Memory B cell (primary cell): ENCODE data around the gene SLC9C1.

Experiments
- ATAC-seq: fragments of 150-1000 bp; cut with Tn5 transposase; 2 replicates; pipeline ENCODE4 v1.10.0; 2021; ENCODE audit warnings: low read depth, mild to moderate bottlenecking, moderate library complexity
- DNase-seq, 2 donors: peaks; one replicate each; pipeline ENCODE4 v3.0.0; 2022; ENCODE audit warnings: low spot score in 2 of 2
- H3K27ac Mint-ChIP-seq: one replicate; pipeline ENCODE4 v1.8.0; 2022; ENCODE audit warnings: mild to moderate bottlenecking, moderate library complexity, mixed read lengths
- H3K27me3 Mint-ChIP-seq: one replicate; pipeline ENCODE4 v1.8.0; 2022; ENCODE audit warnings: mixed read lengths
- H3K36me3 Mint-ChIP-seq: one replicate; pipeline ENCODE4 v1.8.0; 2022; ENCODE audit warnings: mild to moderate bottlenecking, mixed read lengths
- H3K4me1 Mint-ChIP-seq: one replicate; pipeline ENCODE4 v1.8.0; 2022; ENCODE audit warnings: mixed read lengths
- H3K4me3 Mint-ChIP-seq: one replicate; pipeline ENCODE4 v1.8.0; 2022; ENCODE audit warnings: mild to moderate bottlenecking, moderate library complexity, mixed read lengths
- H3K9me3 Mint-ChIP-seq: one replicate; pipeline ENCODE4 v1.8.0; 2022; ENCODE audit warnings: mixed read lengths

SLC9C1 gene

DNA sequence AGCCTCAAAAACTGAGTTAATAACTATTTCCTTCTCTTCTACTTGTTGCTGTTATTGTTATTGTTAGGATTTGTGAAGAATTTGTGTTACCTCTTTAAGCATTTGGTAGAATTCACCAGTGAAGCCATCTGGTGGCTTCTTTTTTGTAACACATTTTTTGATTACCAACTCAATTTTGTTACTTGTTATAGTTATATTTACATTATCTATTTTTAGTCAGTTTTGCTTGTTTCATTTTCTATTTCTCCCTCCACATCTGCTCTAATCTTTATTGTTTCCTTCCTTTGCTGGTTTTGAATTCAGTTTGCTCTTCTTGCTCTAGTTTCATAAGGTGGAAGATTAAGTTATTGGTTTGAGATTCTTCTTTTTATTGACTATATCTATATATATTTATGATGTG, 3.7 kb upstream of the SLC9C1 start:
- DNase-seq (no peak), ATAC-seq (peak; percentile 60)
- H3K27me3 Mint-ChIP-seq: no peaks in the 10 kb centered on the region
- H3K27ac Mint-ChIP-seq: peak overlapping the region; percentile 51
- H3K9me3 Mint-ChIP-seq: no peaks in the 10 kb centered on the region
- peaks cover 25% of the 10 kb centered on the region for H3K4me1 Mint-ChIP-seq
- H3K4me3 Mint-ChIP-seq: peak overlapping the region; percentile 4
- H3K36me3 Mint-ChIP-seq: no peaks in the 10 kb centered on the region

DNA sequence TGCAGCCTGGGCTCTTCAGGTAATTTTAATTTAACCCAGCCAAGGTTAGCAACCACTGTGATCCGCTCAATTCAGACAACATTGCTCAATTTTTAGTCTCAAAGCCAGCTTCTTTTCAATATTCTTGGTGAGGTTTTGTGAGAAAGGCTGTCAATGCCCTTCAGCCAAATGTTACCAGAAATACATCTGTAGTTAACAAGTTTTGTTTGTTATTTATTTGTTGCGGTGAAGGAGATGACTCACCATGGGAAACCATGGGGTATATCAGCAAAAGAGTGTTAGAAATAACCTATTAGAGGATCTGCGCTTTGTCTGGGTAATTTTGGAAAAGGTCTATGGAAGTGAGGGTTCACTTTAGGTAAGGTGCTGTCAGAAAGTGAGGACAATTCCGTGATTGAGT, 5.0 kb downstream of the SLC9C1 start:
- peaks cover 6% of the 10 kb centered on the region for H3K4me1 Mint-ChIP-seq
- DNase-seq (no peak), ATAC-seq (no peak)
- no peak overlapping the region for H3K27ac Mint-ChIP-seq
- H3K36me3 Mint-ChIP-seq: no peaks in the 10 kb centered on the region
- H3K9me3 Mint-ChIP-seq: no peaks in the 10 kb centered on the region
- H3K27me3 Mint-ChIP-seq: no peaks in the 10 kb centered on the region
- H3K4me3 Mint-ChIP-seq: no peak overlapping the region

DNA sequence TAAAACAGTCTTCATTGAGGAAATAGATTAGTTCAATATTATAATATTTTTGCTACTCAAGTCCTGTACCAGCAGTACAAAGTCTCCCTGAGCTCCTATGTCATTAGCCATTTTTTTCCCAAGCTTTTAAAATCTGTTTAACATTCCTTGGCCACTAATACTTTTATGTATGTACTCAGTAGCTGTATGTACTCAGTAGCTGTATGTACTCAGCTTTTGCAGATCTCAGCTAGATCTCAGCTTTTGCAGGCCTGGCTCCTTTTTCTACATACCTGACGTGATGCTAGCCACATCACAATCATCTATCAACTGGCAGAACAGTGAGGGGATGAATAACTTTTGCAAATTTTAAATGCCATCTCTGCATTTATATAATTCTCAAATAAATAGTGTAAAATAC, 13.8 kb downstream of the SLC9C1 start:
- DNase-seq (no peak), ATAC-seq (no peak)
- Mint-ChIP-seq H3K4me1 (no peaks in the 10 kb centered on the region), H3K9me3 (no peaks in the 10 kb centered on the region), H3K4me3 (no peak overlapping the region), H3K36me3 (no peaks in the 10 kb centered on the region), H3K27ac (no peak overlapping the region), H3K27me3 (peaks cover 4% of the 10 kb centered on the region)

DNA sequence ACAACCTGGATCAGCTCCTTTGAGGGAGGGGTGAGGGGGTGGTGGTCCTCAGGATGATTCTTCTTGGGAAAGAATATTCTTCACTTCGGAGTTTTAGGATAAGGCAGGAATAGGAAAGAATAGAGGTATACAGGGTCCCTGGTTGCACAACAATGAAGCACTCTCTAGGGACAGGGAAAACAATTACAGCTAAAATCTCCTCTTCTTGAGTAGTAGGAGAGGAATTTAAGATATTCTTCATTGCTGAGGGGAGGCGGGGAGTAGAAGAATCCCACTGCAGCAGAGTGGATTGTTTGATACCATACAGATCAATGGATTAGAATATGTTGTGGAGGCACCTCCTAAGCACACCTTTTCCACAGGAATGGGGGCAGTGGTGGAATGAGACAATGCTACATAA, 20.5 kb downstream of the SLC9C1 start:
- no peaks in the 10 kb centered on the region for H3K36me3 Mint-ChIP-seq
- H3K4me3 Mint-ChIP-seq: no peak overlapping the region
- H3K9me3 Mint-ChIP-seq: no peaks in the 10 kb centered on the region
- H3K4me1 Mint-ChIP-seq: no peaks in the 10 kb centered on the region
- H3K27me3 Mint-ChIP-seq: peaks cover 1% of the 10 kb centered on the region
- no peak for DNase-seq
- ATAC-seq: no peak
- H3K27ac Mint-ChIP-seq: no peak overlapping the region

DNA sequence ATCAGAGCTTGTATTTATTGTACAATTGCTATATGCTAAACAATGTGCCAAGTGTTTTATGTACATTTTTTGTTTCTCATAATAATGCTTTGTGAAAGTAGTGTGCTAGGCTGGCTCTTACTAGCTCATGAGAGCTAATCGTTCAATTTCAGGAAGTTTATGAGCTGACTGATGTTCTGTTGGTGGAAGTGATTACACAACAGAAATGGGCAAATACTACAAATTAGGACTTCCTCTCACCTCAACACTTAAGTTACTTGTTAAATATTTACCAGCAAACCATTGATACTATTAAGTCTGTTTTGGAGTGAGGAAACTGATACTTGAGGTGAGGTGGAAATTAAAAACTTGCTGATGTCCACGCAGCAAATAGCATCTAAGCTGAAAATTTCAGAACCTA, 32.3 kb downstream of the SLC9C1 start:
- Mint-ChIP-seq H3K4me3 (no peak overlapping the region), H3K36me3 (no peaks in the 10 kb centered on the region), H3K27me3 (peaks cover 2% of the 10 kb centered on the region), H3K9me3 (peaks cover 1% of the 10 kb centered on the region), H3K27ac (no peak overlapping the region), H3K4me1 (no peaks in the 10 kb centered on the region)
- no peak for ATAC-seq
- no peak for DNase-seq

DNA sequence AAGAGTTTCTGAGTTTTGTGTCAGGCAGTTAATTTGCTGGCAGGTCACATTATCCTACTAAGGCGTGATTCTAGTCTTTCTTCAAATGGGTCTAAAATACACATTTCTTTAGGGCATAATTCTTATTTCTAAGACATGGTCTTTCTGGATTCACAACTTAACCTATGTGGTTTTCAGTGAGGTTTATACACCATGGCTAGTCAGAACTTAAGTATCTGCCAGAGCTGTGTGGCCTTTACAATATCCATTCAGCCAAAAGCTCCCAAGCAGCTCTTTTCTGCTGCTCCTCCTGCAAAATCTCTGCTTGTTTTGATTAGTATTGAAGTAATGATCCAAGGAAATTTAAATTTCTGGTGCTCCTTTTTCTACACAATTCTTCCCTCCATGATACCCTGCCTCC, 33.5 kb downstream of the SLC9C1 start:
- Mint-ChIP-seq H3K27ac (no peak overlapping the region), H3K4me1 (no peaks in the 10 kb centered on the region), H3K9me3 (peaks cover 1% of the 10 kb centered on the region), H3K4me3 (no peak overlapping the region), H3K27me3 (peaks cover 2% of the 10 kb centered on the region), H3K36me3 (no peaks in the 10 kb centered on the region)
- no peak for ATAC-seq
- no peak for DNase-seq

DNA sequence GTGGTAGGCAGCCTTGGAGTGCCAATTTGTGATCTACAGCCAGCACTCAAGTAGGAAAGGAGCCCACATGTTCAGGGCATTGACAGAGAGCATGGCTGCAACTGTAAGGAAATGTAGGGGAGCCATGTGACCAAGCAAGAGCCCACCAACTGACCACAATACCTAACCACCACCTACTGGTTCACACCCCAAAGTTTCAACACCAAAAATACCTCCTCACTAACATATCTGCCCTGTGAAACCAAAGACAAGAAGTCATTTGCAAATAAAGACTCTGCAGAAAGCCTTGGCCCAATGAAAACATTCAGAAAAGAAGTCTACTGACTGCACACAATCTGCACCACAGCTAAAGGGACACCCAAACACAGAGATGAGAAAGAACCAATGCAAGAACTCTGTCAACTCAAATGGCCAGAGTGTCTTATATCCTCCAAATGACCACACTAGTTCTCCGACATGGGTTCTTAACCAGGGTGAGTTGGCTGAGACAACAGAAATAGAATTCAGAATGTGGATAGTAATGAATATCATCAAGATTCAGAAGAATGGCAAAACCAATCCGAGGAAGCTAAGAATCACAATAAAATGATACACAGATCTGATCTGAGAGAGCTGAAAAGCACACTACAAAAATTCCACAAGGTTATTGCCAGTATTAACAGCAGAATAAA, 40.6 kb downstream of the SLC9C1 start:
- DNase-seq: no peak
- Mint-ChIP-seq H3K4me3 (no peak overlapping the region), H3K4me1 (no peaks in the 10 kb centered on the region), H3K9me3 (peaks cover 16% of the 10 kb centered on the region), H3K36me3 (peaks cover 4% of the 10 kb centered on the region), H3K27me3 (peaks cover 7% of the 10 kb centered on the region), H3K27ac (no peak overlapping the region)
- no peak for ATAC-seq

DNA sequence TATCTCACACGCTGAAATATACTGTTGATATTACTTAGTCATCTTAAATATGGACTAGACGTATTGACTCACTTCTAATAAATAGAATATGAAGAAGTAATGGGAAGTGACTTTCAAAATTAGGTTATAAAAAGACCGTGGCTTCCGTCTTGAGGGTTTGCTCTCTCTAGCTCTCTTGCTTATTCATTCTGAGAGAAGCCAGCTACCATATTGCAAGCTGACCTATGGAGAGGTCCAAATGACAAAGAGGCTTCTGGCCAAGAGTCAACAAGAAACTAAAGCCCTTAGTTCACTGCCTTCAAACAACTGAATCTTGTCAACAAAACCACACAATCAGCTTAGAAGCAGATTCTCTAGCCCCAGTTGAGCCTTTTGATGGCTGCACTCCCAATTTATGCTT, 46.1 kb downstream of the SLC9C1 start:
- DNase-seq (no peak), ATAC-seq (no peak)
- Mint-ChIP-seq H3K4me3 (no peak overlapping the region), H3K27me3 (peaks cover 3% of the 10 kb centered on the region), H3K9me3 (peaks cover 4% of the 10 kb centered on the region), H3K36me3 (peaks cover 2% of the 10 kb centered on the region), H3K4me1 (peaks cover 3% of the 10 kb centered on the region), H3K27ac (no peak overlapping the region)

DNA sequence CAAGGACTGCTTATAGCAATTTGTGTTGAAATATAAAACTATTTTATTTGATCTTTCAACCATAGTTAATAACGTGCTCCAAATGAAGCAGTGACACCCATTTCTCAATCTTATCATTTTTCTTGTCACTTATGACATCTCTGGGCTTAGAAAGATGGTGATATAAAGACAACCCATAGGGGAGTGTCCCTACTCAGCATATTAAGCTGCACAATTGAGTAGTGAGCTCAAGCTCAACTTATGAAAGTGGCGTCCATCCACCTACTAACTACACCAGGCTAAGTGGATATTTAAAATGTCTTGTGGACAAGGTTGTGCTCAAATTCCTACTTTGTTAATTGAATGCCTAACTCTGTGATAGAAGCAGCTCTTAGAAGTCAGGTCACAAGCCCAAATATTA, 46.7 kb downstream of the SLC9C1 start:
- peaks cover 2% of the 10 kb centered on the region for H3K36me3 Mint-ChIP-seq
- H3K9me3 Mint-ChIP-seq: peaks cover 4% of the 10 kb centered on the region
- no peak overlapping the region for H3K27ac Mint-ChIP-seq
- no peak overlapping the region for H3K4me3 Mint-ChIP-seq
- H3K27me3 Mint-ChIP-seq: peaks cover 3% of the 10 kb centered on the region
- H3K4me1 Mint-ChIP-seq: peaks cover 3% of the 10 kb centered on the region
- ATAC-seq (peak; percentile 35), DNase-seq (no peak)

DNA sequence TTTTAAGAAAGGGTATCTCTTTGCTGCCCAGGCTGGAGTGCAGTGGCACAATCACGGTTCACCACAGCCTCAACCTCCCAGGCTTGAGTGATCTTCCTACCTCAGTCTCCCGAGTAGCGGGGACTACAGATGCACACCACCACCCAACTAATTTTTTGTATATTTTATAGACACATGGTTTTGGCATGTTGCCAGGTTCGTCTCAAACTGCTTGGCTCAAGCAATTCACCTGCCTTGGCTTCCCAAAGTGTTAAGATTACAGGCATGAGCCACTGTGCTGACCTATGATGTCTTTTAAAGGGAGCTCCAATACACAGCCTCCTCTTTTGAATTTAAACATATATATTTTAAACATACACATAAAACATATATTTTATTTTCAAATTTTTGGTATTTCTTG, 60.9 kb downstream of the SLC9C1 start:
- Mint-ChIP-seq H3K27ac (no peak overlapping the region), H3K4me1 (no peaks in the 10 kb centered on the region), H3K36me3 (no peaks in the 10 kb centered on the region), H3K4me3 (no peak overlapping the region), H3K27me3 (peaks cover 2% of the 10 kb centered on the region), H3K9me3 (no peaks in the 10 kb centered on the region)
- ATAC-seq (no peak), DNase-seq (no peak)

DNA sequence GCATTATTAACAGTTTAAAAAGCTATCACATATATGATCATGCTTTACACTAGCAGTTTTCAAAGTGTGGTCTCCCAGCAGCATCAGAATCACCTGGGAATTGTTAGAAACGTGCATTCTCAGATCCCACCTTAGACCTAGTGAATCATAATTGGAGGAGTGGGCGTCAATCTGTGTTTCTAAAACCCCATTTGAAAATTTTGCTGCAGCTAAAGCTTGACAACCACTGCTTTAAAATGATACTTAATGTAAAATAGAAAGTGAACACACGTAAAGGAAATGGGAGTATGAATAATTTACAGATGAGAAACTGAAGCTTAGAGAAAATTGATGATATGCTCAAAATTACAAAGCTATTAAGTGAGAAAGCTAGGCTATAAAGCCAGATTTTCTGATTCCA, 62.3 kb downstream of the SLC9C1 start:
- no peak overlapping the region for H3K27ac Mint-ChIP-seq
- peaks cover 1% of the 10 kb centered on the region for H3K27me3 Mint-ChIP-seq

DNA sequence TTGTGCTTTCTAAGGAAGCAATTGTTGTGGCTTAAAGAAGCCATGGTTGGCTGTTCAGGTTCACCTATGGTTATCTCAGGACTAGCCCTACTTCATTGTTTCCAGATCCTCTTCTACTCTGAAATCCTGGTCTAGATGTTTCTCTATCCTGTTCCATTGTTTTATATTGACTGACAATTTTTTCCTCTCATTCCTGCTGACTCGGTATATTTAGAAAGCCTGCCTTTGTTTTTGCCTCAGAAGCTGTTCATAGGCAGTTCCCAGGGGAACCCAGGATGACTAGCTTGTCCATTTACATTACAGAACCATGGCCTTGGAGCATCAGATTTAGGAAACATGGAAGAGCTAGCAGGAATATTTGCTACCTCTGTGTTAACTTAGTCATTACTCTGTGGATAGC, 64.0 kb downstream of the SLC9C1 start:
- Mint-ChIP-seq H3K4me1 (no peaks in the 10 kb centered on the region), H3K27me3 (peaks cover 5% of the 10 kb centered on the region), H3K27ac (no peak overlapping the region), H3K4me3 (no peak overlapping the region), H3K36me3 (peaks cover 4% of the 10 kb centered on the region), H3K9me3 (peaks cover 9% of the 10 kb centered on the region)
- no peak for DNase-seq
- no peak for ATAC-seq

More for the DNA sequence above, 62.3 kb downstream of the SLC9C1 start:
- no peak for ATAC-seq
- no peak for DNase-seq
- Mint-ChIP-seq H3K4me1 (no peaks in the 10 kb centered on the region), H3K9me3 (no peaks in the 10 kb centered on the region), H3K36me3 (no peaks in the 10 kb centered on the region), H3K4me3 (no peak overlapping the region)

DNA sequence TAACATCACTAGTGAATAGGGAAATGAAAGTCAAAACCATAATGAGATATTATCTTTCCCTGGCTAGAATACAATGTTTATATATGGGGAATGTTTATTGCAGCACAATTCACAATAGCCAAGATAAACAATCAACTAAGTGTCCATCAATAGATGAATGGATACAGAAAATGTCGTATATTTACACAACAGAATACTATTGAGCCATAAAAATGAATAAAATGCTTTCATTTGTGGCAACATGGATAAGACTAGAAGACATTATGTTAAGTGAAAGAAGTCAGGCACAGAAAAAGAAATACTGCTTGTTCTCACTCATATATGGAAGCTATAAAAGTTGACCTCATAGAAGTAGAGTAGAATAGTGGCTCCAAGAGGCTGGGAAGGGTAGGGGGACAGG, 65.2 kb downstream of the SLC9C1 start:
- H3K27me3 Mint-ChIP-seq: peaks cover 5% of the 10 kb centered on the region
- peaks cover 12% of the 10 kb centered on the region for H3K9me3 Mint-ChIP-seq
- no peak for ATAC-seq
- DNase-seq: no peak
- no peaks in the 10 kb centered on the region for H3K4me1 Mint-ChIP-seq
- H3K27ac Mint-ChIP-seq: no peak overlapping the region
- H3K36me3 Mint-ChIP-seq: peaks cover 8% of the 10 kb centered on the region
- no peak overlapping the region for H3K4me3 Mint-ChIP-seq

DNA sequence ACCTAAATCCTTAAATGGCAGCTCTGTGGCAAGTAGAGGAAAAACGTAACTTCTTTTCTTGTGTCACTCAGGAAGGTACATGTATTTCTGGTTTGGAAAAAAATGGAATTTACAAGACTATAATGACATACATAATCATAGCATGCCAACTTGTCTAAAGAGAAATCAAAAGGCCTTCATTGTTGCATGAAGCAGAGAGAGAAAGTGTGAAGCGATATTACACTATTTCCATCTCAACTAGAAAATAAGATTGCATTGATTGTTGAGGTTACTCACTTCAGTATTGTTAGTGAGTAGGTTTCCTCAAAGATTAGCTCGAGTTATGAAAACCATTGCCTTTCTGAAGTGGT, 93.7 kb downstream of the SLC9C1 start:
- DNase-seq (no peak), ATAC-seq (no peak)
- Mint-ChIP-seq H3K4me1 (no peaks in the 10 kb centered on the region), H3K9me3 (peaks cover 1% of the 10 kb centered on the region), H3K4me3 (no peak overlapping the region), H3K27me3 (peaks cover 7% of the 10 kb centered on the region), H3K27ac (no peak overlapping the region), H3K36me3 (peaks cover 4% of the 10 kb centered on the region)

DNA sequence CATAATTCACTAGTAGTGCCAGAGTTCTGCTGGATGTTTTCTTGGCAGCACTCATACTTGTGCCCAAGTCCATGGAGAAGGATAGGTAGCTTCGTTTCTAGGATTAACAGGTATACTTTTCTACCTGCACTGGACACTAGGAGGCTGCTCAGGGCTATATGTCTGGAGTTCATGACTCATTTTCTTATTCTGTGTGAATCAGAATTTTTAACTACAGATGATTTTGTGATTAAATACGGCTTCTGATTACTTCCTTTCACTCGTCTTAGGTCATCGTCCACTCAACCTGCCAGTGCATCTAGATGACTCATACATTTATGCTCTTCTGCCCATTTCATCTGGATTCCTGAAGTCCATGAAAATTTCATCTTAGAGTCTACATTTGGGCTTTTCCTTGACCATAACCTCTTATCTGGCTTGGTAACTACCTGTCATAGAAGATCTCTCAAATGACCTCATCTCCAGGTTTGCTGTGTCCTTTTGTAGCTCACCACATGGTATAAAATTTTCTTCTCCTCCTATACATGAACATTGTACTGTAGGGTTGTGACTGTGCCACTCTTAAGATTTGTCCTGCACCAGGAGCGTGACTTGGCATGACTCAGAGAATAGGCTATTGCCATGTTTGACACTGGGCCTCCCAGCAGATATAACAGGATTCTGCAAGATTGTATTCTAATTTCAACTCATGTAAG, 94.2 kb downstream of the SLC9C1 start:
- H3K9me3 Mint-ChIP-seq: peaks cover 1% of the 10 kb centered on the region
- H3K4me3 Mint-ChIP-seq: no peak overlapping the region
- peaks cover 4% of the 10 kb centered on the region for H3K36me3 Mint-ChIP-seq
- H3K27ac Mint-ChIP-seq: no peak overlapping the region
- peaks cover 7% of the 10 kb centered on the region for H3K27me3 Mint-ChIP-seq
- no peak for DNase-seq
- no peaks in the 10 kb centered on the region for H3K4me1 Mint-ChIP-seq
- ATAC-seq: no peak
